ENCODE measurements around the gene EXOC5.

The EXOC5 gene

DNA sequence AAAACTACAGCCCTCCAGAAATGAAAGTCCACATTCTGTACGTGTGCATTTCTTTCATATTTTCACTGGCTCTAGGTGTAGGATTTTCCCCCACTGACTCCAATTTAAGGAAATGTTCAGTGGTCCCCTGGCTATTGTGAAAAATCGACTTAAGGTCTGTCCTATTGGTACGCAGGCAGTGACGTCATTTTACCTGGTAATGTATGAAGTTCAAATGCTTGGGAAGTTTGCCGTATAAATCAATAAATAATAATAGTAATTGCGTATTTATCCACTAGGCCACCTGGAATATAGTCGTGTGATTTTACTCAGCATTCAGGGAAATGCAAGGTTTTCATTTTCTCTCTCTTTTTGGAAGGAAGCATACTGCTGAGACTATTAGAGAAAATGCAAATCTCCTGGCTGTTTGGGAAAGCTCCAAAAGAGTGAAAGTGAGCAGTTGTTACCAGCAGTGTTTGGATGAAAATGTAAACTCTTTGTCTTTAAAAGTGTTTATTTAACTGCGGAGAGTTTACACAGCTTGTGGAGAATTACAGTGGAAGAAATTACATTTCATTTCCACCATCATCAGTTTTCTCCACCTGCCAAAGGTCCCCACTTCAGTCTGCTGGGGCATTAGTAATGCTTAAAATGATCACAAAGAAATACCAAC lies 107.0 kb downstream of the EXOC5 start:
- no peak for DNase-seq

DNA sequence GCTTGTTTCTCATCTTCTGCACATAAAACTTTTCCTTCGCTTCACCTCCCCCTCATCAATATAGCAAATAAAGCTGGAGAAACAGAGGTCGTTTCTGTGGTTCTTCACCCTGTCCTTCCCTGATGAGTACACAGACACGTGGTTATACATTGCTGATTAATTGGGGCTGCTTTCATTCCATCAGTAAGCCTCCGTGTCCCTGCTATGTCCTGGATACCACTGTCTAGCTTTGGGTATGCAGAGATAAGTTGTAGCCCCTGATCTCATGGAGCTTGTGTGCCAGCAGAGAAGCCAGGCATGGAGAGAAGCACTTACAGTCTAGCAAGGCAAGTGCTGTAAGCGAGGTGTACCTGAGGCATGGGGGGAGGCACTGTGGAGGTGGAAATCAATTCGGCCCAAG lies 108.4 kb downstream of the EXOC5 start:
- no peak for DNase-seq

DNA sequence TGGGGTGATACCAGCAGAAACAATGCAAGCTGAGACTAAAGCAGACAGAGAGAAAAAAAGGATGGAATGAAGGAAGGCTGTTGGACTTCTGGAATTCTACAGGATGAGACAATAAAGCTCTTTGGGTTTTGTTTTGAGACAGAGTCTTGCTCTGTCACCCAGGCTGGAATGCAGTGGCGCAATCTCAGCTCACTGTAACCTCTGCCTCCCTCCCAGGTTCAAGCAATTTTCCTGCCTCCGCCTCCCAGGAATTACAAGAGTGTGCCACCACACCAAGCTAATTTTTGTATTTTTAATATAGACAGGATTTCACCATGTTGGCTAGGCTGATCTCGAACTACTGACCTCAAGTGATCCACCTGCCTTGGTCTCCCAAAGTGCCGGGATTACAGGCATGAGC lies 115.4 kb downstream of the EXOC5 start:
- DNase-seq: no peak

Data from GDM1 (cell line).